ENCODE measurements around the gene KRT28.

DNA sequence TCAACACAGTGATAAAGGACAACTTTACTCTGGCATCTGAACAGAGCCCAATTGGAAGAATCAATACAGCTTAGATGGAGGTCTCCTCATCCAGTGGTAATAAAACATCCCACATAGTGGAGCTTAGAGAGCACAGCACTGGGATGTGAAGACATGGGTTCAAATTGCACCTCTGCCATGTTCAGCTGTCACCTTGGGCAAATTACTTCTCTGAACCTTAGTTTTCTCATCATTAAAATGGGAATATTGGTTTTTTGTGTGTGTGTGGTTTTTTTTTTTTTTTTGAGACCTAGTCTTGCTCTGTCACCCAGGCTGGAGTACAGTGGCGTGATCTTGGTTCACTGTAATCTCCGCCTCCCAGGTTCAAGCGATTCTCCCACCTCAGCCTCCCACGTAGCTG is 36.3 kb upstream of the KRT28 start:
- TF ChIP-seq EP300 (IDR thresholded peaks at IDR 0.05) (no peak), RCOR1 (IDR thresholded peaks at IDR 0.05; ENCODE audit: low read depth, low read length) (no peak), MAX (IDR thresholded peaks at IDR 0.05) (no peak), ESRRA (IDR thresholded peaks at IDR 0.05; ENCODE audit: borderline replicate concordance, low read length) (no peak), POLR2A (IDR thresholded peaks at IDR 0.05; ENCODE audit: low read length) (no peak), POLR2AphosphoS2 (conservative IDR thresholded peaks at IDR 0.05; ENCODE audit: low read length) (no peak), BCL3 (IDR thresholded peaks at IDR 0.05) (no peak)
- TF ChIP-seq, protein P1, sequence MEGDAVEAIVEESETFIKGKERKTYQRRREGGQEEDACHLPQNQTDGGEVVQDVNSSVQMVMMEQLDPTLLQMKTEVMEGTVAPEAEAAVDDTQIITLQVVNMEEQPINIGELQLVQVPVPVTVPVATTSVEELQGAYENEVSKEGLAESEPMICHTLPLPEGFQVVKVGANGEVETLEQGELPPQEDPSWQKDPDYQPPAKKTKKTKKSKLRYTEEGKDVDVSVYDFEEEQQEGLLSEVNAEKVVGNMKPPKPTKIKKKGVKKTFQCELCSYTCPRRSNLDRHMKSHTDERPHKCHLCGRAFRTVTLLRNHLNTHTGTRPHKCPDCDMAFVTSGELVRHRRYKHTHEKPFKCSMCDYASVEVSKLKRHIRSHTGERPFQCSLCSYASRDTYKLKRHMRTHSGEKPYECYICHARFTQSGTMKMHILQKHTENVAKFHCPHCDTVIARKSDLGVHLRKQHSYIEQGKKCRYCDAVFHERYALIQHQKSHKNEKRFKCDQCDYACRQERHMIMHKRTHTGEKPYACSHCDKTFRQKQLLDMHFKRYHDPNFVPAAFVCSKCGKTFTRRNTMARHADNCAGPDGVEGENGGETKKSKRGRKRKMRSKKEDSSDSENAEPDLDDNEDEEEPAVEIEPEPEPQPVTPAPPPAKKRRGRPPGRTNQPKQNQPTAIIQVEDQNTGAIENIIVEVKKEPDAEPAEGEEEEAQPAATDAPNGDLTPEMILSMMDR (IDR thresholded peaks at IDR 0.05): no peak
- TF ChIP-seq, protein P2, sequence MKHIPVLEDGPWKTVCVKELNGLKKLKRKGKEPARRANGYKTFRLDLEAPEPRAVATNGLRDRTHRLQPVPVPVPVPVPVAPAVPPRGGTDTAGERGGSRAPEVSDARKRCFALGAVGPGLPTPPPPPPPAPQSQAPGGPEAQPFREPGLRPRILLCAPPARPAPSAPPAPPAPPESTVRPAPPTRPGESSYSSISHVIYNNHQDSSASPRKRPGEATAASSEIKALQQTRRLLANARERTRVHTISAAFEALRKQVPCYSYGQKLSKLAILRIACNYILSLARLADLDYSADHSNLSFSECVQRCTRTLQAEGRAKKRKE (CRISPR knock-in tag; IDR thresholded peaks at IDR 0.05; ENCODE audit: low read depth): no peak
